HG03469 (cell line): Measurements from ENCODE around the gene HP1BP3.
"Not testable (repeated sequence)": the region's sequence is repeated elsewhere in the genome, so short reads cannot be mapped to it uniquely, and the experiment has no call there.

ENCODE experiments used
- ATAC-seq: cut with Tn5 transposase; IDR thresholded peaks from one replicate; pipeline ENCODE4 v1.9.1; 2021; ENCODE audit warnings: mild to moderate bottlenecking, moderate library complexity, moderate number of reproducible peaks; ENCODE audit not compliant: unreplicated experiment

Gene HP1BP3

DNA sequence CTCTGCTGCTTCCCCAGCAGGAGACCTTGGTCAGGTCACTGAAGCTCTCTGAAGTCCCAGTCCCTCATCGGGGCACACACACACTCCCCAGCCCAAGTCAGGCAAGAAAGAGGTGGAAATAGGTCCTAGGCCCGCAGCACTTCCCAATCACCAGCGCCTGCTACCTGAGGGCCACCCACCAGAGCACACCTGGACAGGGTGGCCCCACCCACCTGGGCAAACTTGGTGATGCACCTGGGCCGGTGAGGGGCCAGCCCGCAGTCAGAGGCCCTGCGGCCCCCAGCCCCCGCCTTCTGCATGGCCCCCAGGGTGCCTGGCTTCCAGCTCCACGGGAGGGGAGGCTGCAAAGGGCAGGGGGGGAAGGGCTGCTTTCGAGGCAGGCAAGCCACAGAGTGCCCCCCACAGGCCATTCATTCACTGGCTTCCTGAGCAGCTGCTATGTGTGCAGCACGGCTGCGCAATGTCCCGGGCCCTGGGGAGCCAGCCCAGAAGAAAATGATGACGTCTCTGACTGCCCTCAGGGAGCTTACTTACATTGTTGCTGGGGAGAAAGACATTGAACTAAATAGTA, 59.3 kb downstream of the HP1BP3 start:
- ATAC-seq, result no peak

DNA sequence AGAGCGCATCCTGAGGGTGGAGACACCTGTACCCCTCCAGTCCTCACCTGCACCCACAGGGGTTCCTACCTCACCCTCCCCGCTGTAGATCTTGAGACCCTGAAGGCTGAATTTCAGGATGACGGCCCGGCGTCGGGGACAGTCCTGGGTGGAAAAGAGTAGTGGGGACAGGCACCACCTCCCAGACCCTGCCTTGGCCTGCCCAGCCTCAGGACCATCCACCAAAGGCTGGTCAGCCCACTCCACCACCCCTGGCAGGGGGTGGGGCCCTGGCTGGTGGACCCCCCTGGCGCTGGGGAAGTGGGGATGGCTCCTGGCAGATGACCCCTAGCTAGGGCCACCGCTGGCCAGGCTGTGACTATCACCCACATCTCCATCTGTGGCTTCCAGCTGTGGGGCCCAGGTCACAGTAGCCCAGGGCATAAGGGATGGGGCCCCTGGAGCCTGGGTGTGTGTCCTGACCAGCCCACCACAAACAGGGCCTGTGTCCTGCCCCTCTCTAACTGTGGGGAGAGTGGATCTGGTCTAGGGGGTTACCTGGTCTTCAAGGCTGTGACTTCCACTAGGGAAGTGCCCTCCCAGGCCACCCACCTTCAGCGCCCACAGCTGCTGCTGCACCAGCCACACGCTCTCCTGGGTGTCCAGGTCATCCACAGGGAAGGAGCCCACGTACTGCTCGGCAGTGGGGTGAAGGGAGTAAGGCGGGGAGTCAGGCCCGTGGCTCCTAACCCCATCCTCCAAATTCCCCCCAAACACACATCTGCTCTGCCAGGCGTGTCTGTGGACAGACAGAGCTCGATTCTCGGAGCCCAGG, 60.0 kb downstream of the HP1BP3 start:
- ATAC-seq, result no peak

DNA sequence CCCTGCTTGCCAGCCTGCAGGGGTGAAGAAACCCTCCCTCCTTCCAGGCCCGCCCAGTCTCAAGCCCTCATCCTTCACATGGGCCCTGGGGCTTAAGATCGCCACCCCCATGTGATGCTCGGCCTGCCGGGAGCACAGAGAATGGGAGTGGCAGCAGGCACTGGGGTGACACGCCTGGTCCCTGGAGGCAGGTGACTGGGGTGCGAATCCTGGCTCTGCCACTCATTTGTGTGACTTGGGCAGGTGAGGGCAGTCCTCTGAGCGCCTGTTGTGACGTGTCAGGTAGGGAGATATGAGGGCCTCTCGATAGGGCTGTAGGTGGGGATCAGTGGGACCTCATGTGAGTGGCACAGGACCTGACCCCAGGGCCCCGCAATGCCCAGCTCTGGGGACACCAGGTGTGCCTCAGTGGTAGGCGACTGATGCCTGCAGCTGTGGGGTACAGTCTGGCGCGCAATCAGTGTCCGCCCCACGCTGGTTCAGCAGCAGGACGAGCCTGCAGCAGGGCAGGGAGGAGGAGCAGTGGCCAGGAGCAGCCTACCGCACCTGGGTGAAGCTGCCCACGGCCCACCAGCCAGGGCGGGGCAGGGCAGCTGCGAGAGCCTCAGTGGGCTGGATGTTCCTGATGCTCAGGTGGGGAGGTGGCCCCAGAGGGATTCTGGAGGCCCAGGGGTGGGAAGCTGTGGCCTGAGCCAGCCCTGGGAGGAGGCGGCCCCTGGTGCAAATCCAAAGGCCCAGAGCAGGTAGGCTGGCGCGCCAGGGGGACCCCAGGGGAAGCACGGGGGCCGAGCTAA, 60.8 kb downstream of the HP1BP3 start:
- ATAC-seq, result no peak

DNA sequence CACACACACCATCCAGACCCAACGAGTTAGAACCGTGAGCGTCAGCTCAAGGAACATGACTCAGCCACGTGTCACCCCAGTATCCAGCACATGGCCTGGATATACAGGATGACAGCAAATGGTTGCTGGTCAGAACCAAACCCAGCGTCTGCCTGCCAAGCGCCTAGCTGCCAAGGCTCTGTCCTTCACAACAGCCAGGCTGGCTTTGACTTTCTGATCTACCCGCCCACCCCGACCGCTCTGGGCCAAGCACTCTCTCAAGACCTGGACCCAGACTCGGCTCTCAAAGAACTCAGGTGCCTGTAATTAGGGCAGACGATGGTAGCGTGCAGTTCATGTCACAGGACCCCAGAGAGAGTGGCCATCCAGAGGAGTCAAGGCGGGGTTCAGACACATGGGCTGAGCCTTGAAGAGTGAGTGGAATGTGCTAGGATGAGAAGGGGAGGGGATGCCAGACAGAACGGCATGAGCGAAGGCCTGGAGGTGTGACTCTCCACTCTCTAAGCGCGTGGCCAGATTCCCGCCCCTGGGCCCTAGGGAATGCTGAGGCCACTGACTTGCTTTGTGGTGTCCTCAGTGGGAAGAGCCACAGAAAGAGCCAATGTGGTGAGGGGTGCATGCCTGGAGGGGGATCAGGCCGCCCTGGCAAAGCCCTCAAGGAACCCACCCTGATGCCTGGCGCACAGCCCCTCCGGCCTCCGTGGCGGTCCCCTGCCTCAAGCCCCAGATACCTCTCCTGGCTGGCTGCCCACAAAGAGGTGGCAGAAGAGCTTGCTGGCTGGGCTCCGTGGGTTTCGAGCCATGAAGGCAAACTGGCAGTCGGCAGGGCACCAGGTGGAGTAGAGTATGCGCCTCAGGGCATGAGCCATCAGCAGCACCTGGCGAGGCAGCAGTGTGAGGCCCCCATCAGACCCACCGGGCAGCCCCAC, 61.7 kb downstream of the HP1BP3 start:
- no peak for ATAC-seq

DNA sequence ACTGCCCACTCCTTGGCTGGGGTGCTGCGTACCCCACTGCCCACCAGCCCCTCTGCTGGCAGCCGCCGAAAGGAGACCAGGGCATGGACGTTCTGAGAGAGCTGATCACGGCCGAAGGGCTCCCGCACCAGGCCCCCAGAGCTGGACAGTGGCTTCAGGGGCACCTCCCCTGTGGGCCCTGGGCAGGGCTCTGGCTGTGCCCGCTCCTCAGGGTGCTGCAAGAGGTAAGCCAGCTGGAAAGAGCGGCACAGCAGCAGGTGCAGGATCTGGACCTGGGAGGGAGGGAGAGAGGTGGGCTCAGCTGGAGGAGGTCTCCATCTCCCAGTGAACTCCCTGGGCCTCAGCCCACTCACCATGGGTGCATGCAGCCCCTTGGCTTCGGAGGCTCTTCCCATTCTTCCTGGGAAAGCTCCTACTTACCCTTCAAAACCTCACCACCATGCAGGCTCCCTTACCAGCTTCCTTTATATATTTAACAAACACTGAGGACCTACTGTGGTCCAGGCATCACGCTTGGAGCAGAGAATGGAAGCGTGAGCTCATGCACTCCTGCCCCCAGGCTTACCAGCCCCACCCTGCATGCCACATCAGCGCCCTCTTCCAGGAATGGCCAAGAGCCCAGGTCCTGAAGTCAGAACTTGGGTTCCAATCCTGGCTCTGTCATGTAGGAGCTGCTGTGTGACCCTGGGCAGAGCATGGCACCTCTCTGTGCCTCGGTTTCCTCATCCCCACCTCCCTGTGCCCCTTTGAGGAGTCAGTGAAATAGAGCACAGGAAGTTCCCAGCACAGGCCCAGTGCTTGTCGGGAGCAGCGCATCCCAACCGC, 62.5 kb downstream of the HP1BP3 start:
- ATAC-seq, result no peak

DNA sequence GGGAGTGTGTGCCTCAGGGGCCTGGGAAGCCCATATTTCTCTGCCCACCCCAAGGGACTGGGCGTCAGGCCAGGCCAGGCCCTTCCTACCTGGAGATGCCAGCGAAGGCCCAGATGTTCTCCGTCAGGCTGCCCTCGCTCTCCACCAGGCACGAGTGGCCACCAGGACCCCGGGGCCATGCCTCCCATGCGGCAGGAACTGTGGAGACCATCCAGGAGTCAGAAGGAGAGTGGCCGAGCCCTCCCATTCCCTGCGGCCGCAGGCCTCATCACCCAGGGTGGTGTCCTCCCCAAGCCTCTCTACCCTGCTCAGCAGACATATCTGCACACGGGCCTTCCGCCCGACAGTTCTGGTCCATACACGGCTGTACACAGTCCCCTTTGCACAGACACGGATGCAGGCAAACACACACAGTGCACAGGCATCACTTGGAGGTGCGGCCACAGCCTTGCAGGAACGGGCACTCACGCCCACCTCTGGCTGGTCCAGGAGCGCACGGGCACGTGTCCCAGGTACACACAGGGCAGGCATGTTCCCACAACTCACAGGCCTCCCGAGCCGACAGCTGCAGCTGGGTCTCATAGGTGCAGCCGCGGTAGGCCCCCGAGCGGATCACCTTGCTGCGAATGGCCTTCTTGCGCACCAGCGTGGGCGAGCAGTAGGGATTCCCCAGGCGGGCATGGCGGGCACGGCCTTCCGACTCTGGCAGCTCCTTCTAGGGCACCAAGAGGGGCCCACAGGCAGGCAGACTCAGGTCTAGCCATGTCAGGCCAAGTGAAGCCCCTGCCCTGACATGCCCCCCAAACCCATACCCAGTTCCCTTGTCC, 63.4 kb downstream of the HP1BP3 start:
- ATAC-seq, result no peak

DNA sequence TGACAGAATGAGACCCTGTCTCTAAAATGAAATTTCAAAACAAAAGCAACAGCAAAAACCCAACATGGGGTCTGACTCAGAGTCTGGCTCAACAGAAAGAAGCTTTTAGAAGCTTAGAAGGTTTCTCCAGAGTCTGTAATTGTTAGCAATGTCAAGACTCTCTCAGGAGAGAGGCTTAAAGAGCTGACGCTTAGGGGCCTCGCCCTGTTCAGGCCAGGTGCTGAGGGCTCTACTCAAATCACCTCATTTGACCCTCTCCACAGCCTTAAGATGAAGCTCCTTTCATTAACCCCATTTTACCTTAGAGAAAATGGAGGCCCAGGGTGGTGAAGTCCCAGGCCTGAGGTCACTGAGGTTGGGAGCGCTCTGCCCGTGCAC, 64.0 kb downstream of the HP1BP3 start:
- ATAC-seq, result no peak

DNA sequence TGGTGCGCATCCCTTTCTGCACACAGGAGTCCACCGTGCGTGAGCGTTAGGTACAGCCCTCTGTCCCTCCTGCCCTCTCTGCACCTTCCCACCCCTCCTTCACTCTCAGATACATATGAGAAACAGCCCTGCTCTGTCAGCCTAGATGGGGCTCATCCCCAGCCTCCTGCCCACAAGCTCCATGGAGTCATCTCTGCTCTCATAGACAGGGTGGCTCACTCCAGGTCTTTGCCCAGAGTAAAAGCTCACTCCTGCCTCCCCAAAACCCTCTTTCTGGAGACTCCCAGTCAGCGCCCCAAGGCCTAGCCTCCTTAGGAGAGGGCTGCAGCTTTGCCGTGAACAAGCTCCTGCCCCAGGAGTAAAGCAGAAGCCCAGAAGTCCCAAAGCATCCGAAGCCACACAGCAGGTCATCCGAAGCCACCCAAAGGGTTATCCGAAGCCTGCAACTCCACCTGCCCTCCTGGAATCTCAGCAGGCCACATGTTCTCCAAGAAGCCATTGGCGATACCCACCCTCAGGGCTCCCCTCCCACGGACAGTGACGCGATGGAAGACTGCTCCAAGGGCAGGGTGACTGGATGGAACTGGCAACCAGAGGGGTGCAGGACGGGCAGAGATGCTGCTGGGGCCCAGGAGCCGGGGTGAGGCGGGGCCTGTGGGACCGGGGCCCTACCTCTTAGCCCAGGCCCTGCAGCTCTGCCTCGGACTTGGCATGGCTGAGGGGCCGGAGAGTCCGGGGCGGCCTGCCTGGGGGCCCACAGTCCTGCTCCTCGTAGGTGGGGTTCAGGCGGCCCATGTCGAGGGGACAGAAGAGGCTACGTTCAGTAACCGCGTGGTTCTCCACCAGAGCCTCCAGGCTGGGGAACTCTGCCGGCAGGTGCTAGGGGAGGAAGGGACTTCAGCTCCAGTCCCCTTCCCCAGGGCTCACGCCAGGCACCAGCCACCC, 65.7 kb downstream of the HP1BP3 start:
- ATAC-seq, result no peak

DNA sequence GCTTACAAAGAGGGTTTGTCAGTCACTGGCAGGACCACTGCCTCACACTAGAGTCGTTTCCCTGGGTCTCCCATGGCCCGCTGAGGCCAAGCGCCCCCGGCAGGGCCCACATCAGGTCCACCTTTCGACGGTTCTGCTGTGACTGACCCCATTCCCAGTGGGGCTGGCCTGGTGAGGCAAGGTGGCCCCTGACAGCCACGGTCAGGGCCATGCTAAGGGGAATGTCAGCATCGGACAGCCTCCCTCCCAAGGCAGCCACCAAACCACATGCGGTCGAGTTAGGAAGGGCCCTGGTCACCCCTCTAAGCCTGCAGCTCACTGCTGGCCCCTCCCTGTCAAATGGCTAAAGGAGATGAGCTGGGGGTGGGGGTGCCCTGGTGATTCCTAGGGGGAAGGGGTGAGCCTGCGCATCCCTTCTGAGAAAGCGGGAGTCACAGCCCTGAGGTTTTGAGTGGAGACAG, 66.4 kb downstream of the HP1BP3 start:
- ATAC-seq, result no peak

DNA sequence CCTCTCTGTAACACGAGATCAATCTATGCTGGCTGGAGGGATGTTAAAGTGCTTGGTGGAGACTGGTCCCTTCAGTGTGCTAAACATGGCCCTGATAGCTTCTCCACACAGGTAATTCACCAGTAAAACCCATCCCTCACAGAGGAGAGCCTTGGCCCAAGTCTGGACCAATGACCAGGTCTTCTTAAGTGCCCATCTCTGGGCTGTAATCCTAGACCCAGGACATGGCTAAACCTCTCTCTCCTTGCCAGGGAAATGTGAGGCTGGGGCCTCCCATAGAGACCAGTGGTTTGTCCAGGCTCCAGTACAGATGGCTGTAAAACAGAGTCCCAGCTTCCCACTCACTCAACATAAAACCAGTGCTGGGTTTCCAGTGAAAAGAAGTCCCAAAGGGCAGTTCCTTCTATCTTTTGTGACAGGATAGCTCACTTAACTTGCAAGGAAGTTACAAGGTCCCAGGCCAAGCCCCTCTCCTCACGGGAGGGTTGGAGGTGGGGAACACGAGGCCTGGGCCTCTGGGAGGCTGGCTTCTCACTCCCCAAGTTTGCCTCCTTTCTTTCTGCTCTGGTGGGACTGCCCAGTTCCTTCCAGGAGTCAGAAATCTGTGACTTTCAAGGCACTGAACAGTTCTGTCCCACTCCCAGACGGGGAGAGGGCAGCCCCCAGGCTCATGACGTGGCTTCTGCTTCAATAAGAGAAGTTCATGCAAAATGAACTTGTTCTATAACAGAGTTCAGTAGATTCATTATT, 67.1 kb downstream of the HP1BP3 start:
- ATAC-seq, result no peak

DNA sequence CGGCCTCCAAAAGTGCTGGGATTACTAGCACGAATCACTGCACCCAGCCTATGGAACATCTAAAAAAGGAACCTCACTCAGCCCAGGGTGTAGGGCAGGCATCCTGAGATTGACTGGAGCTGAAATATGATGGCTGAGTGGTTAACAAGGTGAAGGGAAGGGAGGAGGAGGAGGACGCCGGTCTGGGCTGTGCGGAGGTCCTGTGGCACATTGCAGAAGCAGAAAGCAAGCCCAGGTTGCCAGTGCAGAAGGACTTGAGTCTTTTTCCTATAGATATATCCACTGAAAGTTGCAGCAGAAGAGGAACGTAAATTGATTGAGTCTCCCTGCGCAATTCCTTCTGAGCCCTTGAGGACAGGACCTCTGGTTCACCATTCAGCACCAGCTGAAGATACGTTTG, 67.8 kb downstream of the HP1BP3 start:
- ATAC-seq, result no peak

DNA sequence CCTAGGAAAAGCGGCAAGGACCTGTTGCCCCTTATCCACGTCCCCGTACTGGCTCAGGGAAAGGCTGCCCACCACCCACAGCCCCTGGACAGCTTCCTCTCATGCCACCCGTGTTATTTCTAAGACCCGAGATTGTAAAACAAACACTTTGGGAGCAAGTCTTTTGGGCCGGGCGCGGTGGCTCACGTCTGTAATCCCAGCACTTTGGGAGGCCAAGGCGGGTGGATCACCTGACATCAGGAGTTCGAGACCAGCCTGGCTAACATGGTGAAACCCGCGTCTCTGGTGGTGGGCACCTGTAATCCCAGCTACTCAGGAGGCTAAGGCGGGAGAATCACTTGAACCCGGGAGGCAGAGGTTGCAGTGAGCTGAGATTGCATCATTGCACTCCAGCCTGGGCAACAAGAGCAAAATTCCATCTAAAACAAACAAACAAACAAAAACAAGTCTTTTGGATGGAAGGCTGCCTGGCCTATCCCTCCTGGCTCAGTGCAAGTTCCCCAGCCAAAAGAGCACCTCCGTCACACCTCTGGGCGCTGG, 68.7 kb downstream of the HP1BP3 start:
- ATAC-seq, result not testable (repeated sequence)

DNA sequence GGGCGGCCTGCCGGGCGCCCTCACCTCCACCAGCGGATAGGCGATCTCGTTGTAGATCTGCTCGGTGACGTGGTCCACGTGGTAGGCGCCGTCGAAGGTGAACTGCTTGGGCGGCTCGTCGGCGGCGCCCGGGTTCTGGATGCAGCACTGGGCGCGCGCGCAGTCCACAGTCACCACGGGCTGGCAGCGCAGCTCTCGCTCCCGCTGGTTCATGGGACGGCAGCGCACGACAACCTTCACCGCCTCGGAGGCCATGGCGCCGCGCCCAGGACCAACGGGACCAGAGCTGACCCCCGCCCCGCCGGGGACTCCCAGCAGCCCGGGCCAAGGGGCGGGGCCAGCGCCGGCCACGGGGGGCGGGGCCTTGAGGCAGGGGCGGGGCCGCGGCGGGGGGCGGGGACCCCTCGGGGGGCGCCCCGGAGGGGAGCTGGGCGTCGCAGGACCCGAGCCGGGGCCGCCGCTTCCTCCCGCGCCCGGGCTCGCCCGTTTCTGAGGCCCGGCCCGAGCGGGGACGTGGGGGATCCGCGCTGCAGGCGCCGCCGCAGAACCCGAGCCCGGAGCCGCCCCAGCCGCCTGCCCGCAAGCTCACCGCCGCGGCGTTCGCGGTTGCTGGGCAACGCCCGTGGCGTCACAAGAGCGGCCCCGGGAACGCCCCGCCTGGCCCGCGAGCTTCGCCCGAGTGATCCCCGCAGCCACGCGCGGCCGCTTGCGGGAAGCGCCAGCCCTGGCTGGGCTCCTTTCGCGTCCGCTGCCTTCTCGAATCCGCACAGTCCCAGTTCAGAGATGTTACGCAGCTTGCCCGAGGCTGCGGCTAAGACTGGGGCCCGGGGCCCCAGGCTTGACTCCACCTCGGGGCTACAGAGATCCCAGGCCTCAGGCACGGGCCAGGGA, 69.4 kb downstream of the HP1BP3 start, which contains the start of gene KIF17:
Gene KIF17 (minus strand): TSS at position 556 of the 891 bp plus-strand sequence. CDS start 301 bp downstream, at position 255.
- ATAC-seq, result no peak

DNA sequence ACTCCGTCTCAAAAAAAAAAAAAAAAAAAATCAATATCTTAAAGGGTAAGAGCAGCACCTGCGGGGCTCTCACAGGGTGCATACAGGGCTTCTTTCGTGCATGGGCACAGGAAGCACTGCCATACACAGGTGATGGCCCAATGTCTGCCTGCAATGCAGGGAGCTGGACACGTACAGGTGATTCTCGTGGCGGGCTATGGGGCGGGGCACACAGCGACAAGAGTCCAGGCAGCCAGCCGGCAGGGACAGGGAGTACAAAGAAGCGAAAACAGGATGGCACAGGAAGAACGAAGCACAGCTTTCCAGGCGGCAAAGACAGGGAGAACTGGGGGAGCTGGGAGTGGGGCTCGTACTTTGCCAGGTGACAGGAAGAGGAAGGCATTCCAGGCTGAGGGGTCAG, 70.9 kb downstream of the HP1BP3 start:
- no peak for ATAC-seq

DNA sequence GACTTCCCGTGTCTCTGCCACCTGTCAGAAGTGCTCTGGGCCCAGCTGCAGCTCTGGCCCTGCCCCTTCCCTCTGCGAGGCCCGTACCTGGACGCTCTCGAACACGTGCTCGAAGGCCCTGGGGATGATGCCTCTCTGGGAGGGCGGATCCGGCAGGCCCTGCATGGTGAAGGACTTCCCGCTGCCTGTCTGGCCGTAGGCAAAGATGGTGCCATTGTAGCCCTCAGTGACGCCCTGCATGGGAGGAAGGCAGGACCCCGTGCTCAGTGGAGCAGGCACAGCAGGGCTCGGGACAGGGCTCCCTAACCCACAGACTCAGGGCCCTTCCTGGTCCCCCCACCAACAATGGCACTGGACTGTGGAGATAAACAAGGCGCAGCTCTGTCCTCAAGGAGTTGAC, 71.7 kb downstream of the HP1BP3 start:
- no peak for ATAC-seq

DNA sequence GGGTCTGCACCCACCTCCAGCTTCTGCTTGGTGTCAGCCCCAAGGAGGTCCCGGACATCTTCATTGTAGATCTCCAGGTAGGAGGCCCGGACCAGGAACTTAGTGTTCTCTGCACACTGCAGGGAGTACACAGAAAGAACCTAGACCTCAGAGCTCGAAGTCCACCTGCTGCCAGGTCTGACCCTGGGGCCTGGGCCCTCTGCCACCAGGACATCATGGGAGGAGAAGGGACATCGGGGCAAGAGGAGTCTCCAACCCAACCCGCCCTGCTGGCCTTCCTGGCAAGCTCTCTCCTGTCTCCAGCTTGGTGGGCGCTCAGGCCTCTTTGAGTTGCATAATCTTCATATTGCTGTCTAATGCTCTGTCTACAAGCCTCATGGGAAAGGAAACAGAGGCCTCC, 73.7 kb downstream of the HP1BP3 start:
- ATAC-seq, result no peak
